ENCODE data around the gene CLDND1. TPM values are rescaled to one million over a fixed set of nuclear protein-coding genes. Genes with fewer than 3 reads are reported as not detected.

Gene CLDND1
- total and polyA plus RNA-seq, 5 donors from 2014 or later: 193 to 320 (median 266) TPM

DNA sequence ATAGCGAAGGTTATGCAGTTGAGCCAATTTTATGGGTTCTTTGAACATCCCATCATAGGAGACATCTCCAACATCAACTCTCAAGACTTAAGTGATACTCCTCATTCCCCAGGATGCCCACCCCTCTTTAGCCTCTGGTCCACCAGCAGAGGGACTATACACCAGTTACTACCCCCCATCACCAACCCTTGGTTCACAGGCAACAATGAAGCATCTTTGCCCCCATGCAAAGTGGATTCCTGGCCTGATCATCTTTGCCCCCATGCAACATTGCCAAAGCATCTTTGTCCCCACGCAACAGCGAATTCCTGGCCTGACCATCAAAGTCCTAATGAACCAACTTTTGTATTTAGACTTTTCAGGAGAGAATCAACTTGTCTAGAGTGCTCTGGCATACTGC, 28.1 kb upstream of the CLDND1 start:
- Mint-ChIP-seq H3K4me3 (no peak overlapping the region), H3K27ac (no peak overlapping the region), H3K27me3 (peaks cover 14% of the 10 kb centered on the region), H3K9me3 (peaks cover 0 to 5% (median 0%) of the 10 kb centered on the region in 7 donors), H3K36me3 (peaks cover 6% of the 10 kb centered on the region), H3K4me1 (peaks cover 27 to 31% (median 28%) of the 10 kb centered on the region in 4 donors)
- H3K36me3 ChIP-seq (ENCODE audit: control insufficient read depth, insufficient read depth, low read length): no peaks in the 10 kb centered on the region
- H3K27me3 ChIP-seq (ENCODE audit: control insufficient read depth, insufficient read depth, low read length): no peaks in the 10 kb centered on the region
- H3K4me3 ChIP-seq (ENCODE audit: low read depth, low read length): no peak overlapping the region
- H3K4me1 ChIP-seq (ENCODE audit: control insufficient read depth, insufficient read depth, low read length, poor library complexity, severe bottlenecking): peaks cover 6% of the 10 kb centered on the region
- H3K9me3 ChIP-seq (ENCODE audit: control insufficient read depth in 2 of 2, low read length in 2 of 2): no peaks in the 10 kb centered on the region
- no peak overlapping the region for H3K27ac ChIP-seq (ENCODE audit: insufficient read depth, low read length, poor library complexity, severe bottlenecking)
- ATAC-seq (ENCODE audit: low read depth in 2 of 2) (no peak), DNase-seq (no peak)

DNA sequence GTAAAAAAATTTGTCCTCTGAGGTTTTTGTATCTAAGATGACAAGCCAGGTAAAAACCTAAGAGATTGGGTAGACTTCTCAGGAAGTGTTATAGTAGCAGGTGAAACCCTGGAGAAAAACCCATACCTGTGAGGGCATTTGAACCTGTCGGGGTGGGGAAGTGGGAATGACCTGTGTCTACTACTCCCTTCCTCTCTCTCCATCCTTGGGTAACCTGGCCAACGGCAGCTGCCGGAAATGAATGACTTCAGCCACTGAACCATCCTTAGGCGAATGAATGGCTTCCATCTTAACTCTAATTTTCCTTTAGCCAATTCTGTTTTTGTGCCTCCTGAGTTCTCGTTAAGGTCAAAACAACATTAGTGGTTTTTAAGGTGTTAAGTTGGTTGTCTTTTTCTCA, 25.8 kb upstream of the CLDND1 start:
- Histone ChIP-seq H3K27me3 (ENCODE audit: control insufficient read depth, insufficient read depth, low read length) (no peaks in the 10 kb centered on the region), H3K36me3 (ENCODE audit: control insufficient read depth, insufficient read depth, low read length) (no peaks in the 10 kb centered on the region), H3K9me3 (ENCODE audit: control insufficient read depth in 2 of 2, low read length in 2 of 2) (no peaks in the 10 kb centered on the region), H3K4me3 (ENCODE audit: low read depth, low read length) (no peak overlapping the region), H3K27ac (ENCODE audit: insufficient read depth, low read length, poor library complexity, severe bottlenecking) (no peak overlapping the region), H3K4me1 (ENCODE audit: control insufficient read depth, insufficient read depth, low read length, poor library complexity, severe bottlenecking) (peaks cover 6% of the 10 kb centered on the region)
- H3K9me3 Mint-ChIP-seq: peaks cover 0 to 5% (median 0%) of the 10 kb centered on the region in 7 donors
- H3K4me3 Mint-ChIP-seq: no peak overlapping the region
- H3K36me3 Mint-ChIP-seq: peaks cover 6% of the 10 kb centered on the region
- ATAC-seq (ENCODE audit: low read depth in 2 of 2) (no peak), DNase-seq (no peak)
- H3K27ac Mint-ChIP-seq: no peak overlapping the region
- H3K4me1 Mint-ChIP-seq: peaks cover 11 to 24% (median 16%) of the 10 kb centered on the region in 4 donors
- H3K27me3 Mint-ChIP-seq: peaks cover 14% of the 10 kb centered on the region

DNA sequence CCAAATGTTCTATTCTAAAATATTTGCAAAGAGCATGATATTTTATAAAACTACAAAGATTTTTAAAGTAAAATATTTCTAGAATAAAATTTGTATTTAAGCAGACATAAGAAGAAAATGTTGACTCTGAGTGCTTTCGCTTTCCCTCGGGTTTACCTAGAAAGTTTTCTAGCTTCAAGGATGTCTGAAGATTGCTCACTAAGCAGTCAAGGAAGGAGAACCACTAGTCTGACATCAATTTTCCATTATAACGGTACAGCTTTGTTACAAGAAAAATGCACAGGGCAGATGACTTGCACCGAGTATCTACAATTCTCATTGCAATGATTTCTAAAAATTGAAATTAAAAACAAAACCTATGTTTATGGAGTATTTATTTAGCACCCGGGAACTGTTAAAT, 23.2 kb upstream of the CLDND1 start:
- peaks cover 9% of the 10 kb centered on the region for H3K36me3 Mint-ChIP-seq
- H3K4me3 Mint-ChIP-seq: peak overlapping the region in 2 of 4 donors; percentile 36 to 66
- peaks cover 0 to 2% (median 0%) of the 10 kb centered on the region in 7 donors for H3K9me3 Mint-ChIP-seq
- H3K9me3 ChIP-seq (ENCODE audit: control insufficient read depth in 2 of 2, low read length in 2 of 2): no peaks in the 10 kb centered on the region
- H3K27ac Mint-ChIP-seq: no peak overlapping the region
- H3K27me3 Mint-ChIP-seq: peaks cover 14% of the 10 kb centered on the region
- H3K27me3 ChIP-seq (ENCODE audit: control insufficient read depth, insufficient read depth, low read length): no peaks in the 10 kb centered on the region
- H3K4me1 ChIP-seq (ENCODE audit: control insufficient read depth, insufficient read depth, low read length, poor library complexity, severe bottlenecking): peaks cover 6% of the 10 kb centered on the region
- no peaks in the 10 kb centered on the region for H3K36me3 ChIP-seq (ENCODE audit: control insufficient read depth, insufficient read depth, low read length)
- peak overlapping the region; percentile 72 for H3K4me3 ChIP-seq (ENCODE audit: low read depth, low read length)
- DNase-seq (peak in 1 of 3 donors; percentile 82), ATAC-seq (ENCODE audit: low read depth in 2 of 2) (no peak)
- peak overlapping the region; percentile 19 for H3K27ac ChIP-seq (ENCODE audit: insufficient read depth, low read length, poor library complexity, severe bottlenecking)
- peaks cover 11 to 32% (median 17%) of the 10 kb centered on the region in 4 donors for H3K4me1 Mint-ChIP-seq

DNA sequence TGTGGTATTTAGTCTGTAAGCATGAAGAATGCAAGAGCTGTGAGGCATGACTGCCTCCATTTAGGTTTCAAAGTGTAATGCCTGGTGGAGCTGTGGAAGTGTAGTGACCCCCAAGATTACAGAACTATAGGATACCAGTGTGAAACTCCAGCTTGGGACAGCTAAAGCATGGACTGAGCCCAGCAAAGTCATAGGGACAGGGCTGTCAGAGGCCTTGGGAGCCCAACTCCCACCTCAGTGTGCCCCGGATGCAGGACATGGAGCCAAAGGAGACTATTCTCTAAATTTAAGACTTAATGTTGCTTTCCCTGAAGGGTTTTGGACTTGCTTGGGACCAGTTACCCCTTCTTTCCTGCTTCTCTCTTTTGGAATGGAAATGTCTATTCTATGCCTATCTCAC, 19.9 kb upstream of the CLDND1 start:
- H3K27ac Mint-ChIP-seq: no peak overlapping the region
- H3K4me1 Mint-ChIP-seq: peaks cover 21 to 44% (median 24%) of the 10 kb centered on the region in 4 donors

DNA sequence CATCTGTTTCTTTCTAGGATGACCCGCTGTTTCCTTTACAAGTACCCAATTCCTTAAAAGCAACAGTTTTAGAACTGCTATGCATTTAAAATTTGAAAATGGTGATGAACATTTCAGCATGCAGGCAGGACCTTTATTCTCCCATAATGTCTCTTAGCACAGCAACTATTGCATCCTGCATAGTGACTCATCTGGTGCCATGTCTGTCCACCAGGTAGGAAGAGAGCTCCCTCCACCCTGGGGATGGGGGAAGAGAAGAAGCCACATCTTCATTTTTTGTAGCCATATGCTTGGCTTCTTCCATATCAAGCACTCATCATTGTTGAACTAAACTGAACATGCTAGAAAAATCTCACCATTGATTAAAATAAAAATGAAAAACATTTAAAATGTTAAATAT, 19.0 kb upstream of the CLDND1 start:
- H3K4me1 ChIP-seq (ENCODE audit: control insufficient read depth, insufficient read depth, low read length, poor library complexity, severe bottlenecking): peaks cover 7% of the 10 kb centered on the region
- H3K9me3 ChIP-seq (ENCODE audit: control insufficient read depth in 2 of 2, low read length in 2 of 2): no peaks in the 10 kb centered on the region
- Mint-ChIP-seq H3K9me3 (peaks cover 0 to 2% (median 0%) of the 10 kb centered on the region in 7 donors), H3K4me3 (peak overlapping the region in 2 of 4 donors; percentile 79 to 89), H3K36me3 (peaks cover 3% of the 10 kb centered on the region), H3K4me1 (peaks cover 25 to 44% (median 30%) of the 10 kb centered on the region in 4 donors), H3K27ac (no peak overlapping the region), H3K27me3 (no peaks in the 10 kb centered on the region)
- ATAC-seq (ENCODE audit: low read depth in 2 of 2): no peak
- no peak overlapping the region for H3K4me3 ChIP-seq (ENCODE audit: low read depth, low read length)
- H3K36me3 ChIP-seq (ENCODE audit: control insufficient read depth, insufficient read depth, low read length): peaks cover 1% of the 10 kb centered on the region
- no peaks in the 10 kb centered on the region for H3K27me3 ChIP-seq (ENCODE audit: control insufficient read depth, insufficient read depth, low read length)
- no peak overlapping the region for H3K27ac ChIP-seq (ENCODE audit: insufficient read depth, low read length, poor library complexity, severe bottlenecking)
- no peak for DNase-seq

More for the DNA sequence above, 19.9 kb upstream of the CLDND1 start:
- Histone ChIP-seq H3K4me3 (ENCODE audit: low read depth, low read length) (no peak overlapping the region), H3K9me3 (ENCODE audit: control insufficient read depth in 2 of 2, low read length in 2 of 2) (no peaks in the 10 kb centered on the region), H3K36me3 (ENCODE audit: control insufficient read depth, insufficient read depth, low read length) (no peaks in the 10 kb centered on the region), H3K27me3 (ENCODE audit: control insufficient read depth, insufficient read depth, low read length) (no peaks in the 10 kb centered on the region), H3K27ac (ENCODE audit: insufficient read depth, low read length, poor library complexity, severe bottlenecking) (no peak overlapping the region), H3K4me1 (ENCODE audit: control insufficient read depth, insufficient read depth, low read length, poor library complexity, severe bottlenecking) (peaks cover 6% of the 10 kb centered on the region)
- no peak overlapping the region for H3K4me3 Mint-ChIP-seq
- no peaks in the 10 kb centered on the region for H3K27me3 Mint-ChIP-seq
- peaks cover 3% of the 10 kb centered on the region for H3K36me3 Mint-ChIP-seq
- no peak for ATAC-seq (ENCODE audit: low read depth in 2 of 2)
- H3K9me3 Mint-ChIP-seq: peaks cover 0 to 2% (median 0%) of the 10 kb centered on the region in 7 donors
- DNase-seq: no peak

- H3K4me1 ChIP-seq (ENCODE audit: control insufficient read depth, insufficient read depth, low read length, poor library complexity, severe bottlenecking): peaks cover 6% of the 10 kb centered on the region
- no peaks in the 10 kb centered on the region for H3K9me3 ChIP-seq (ENCODE audit: control insufficient read depth in 2 of 2, low read length in 2 of 2)
- H3K36me3 Mint-ChIP-seq: peaks cover 3% of the 10 kb centered on the region
- H3K4me3 ChIP-seq (ENCODE audit: low read depth, low read length): peak overlapping the region; percentile 63
- no peaks in the 10 kb centered on the region for H3K27me3 ChIP-seq (ENCODE audit: control insufficient read depth, insufficient read depth, low read length)
- H3K27ac Mint-ChIP-seq: peak overlapping the region; percentile 11 to 77 (median 42)
- peak overlapping the region; percentile 18 to 50 (median 34) for H3K4me3 Mint-ChIP-seq
- peaks cover 22 to 37% (median 27%) of the 10 kb centered on the region in 4 donors for H3K4me1 Mint-ChIP-seq
- peaks cover 0 to 2% (median 0%) of the 10 kb centered on the region in 7 donors for H3K9me3 Mint-ChIP-seq
- H3K27ac ChIP-seq (ENCODE audit: insufficient read depth, low read length, poor library complexity, severe bottlenecking): peak overlapping the region; percentile 70
- ATAC-seq (ENCODE audit: low read depth in 2 of 2) (peak; percentile 76 to 82), DNase-seq (peak in 2 of 3 donors; percentile 44 to 91)
- H3K27me3 Mint-ChIP-seq: no peaks in the 10 kb centered on the region
- H3K36me3 ChIP-seq (ENCODE audit: control insufficient read depth, insufficient read depth, low read length): peaks cover 2% of the 10 kb centered on the region
These were observed 17.6 kb upstream of the CLDND1 start for GRCh38 chr3:98540346-98540745.

- Histone ChIP-seq H3K4me1 (ENCODE audit: control insufficient read depth, insufficient read depth, low read length, poor library complexity, severe bottlenecking) (peaks cover 16% of the 10 kb centered on the region), H3K36me3 (ENCODE audit: control insufficient read depth, insufficient read depth, low read length) (peaks cover 2% of the 10 kb centered on the region), H3K4me3 (ENCODE audit: low read depth, low read length) (peak overlapping the region; percentile 94), H3K9me3 (ENCODE audit: control insufficient read depth in 2 of 2, low read length in 2 of 2) (no peaks in the 10 kb centered on the region), H3K27me3 (ENCODE audit: control insufficient read depth, insufficient read depth, low read length) (no peaks in the 10 kb centered on the region), H3K27ac (ENCODE audit: insufficient read depth, low read length, poor library complexity, severe bottlenecking) (no peak overlapping the region)
- DNase-seq (peak in 1 of 3 donors; percentile 76), ATAC-seq (ENCODE audit: low read depth in 2 of 2) (peak; percentile 24 to 36)
- Mint-ChIP-seq H3K27ac (peak overlapping the region in 1 of 3 donors; percentile 35), H3K9me3 (no peaks in the 10 kb centered on the region), H3K4me1 (peaks cover 20 to 49% (median 32%) of the 10 kb centered on the region in 4 donors), H3K4me3 (peak overlapping the region in 3 of 4 donors; percentile 41 to 84 (median 51)), H3K27me3 (peaks cover 8% of the 10 kb centered on the region), H3K36me3 (no peaks in the 10 kb centered on the region)
These were observed 13.8 kb upstream of the CLDND1 start for GRCh38 chr3:98536456-98537017.

- Mint-ChIP-seq H3K9me3 (peaks cover 0 to 1% (median 0%) of the 10 kb centered on the region in 7 donors), H3K36me3 (no peaks in the 10 kb centered on the region), H3K27ac (no peak overlapping the region), H3K27me3 (peaks cover 8% of the 10 kb centered on the region), H3K4me1 (peaks cover 13 to 48% (median 28%) of the 10 kb centered on the region in 4 donors), H3K4me3 (peak overlapping the region in 1 of 4 donors; percentile 88)
- ATAC-seq (ENCODE audit: low read depth in 2 of 2) (no peak), DNase-seq (no peak)
- Histone ChIP-seq H3K36me3 (ENCODE audit: control insufficient read depth, insufficient read depth, low read length) (peaks cover 2% of the 10 kb centered on the region), H3K27ac (ENCODE audit: insufficient read depth, low read length, poor library complexity, severe bottlenecking) (peak overlapping the region; percentile 19), H3K4me3 (ENCODE audit: low read depth, low read length) (peak overlapping the region; percentile 94), H3K9me3 (ENCODE audit: control insufficient read depth in 2 of 2, low read length in 2 of 2) (no peaks in the 10 kb centered on the region), H3K27me3 (ENCODE audit: control insufficient read depth, insufficient read depth, low read length) (no peaks in the 10 kb centered on the region), H3K4me1 (ENCODE audit: control insufficient read depth, insufficient read depth, low read length, poor library complexity, severe bottlenecking) (peaks cover 16% of the 10 kb centered on the region)
These were observed 12.0 kb upstream of the CLDND1 start for GRCh38 chr3:98534734-98535133.

Data from CD4-positive, CD25-positive, alpha-beta regulatory T cell (primary cell).